SU-DHL-6 (cell line): ENCODE measurements around the gene SDK1.

Experiments used
- H2AFZ ChIP-seq: fragments of 200-600 bp; sonication (generic); 2 replicates; pipeline ENCODE4 v1.6.1; 2014; ENCODE audit warnings: low read depth, mild to moderate bottlenecking, moderate library complexity, mixed read lengths, antibody characterized with exemption, low read length; ENCODE audit not compliant: severe bottlenecking
- H3F3A ChIP-seq: fragments of 200-600 bp; shearing (Covaris generic); 2 replicates; pipeline ENCODE4 v1.6.0; 2016; ENCODE audit warnings: antibody characterized with exemption, mild to moderate bottlenecking; ENCODE audit not compliant: insufficient read depth
- H3K27ac ChIP-seq: fragments of 200-600 bp; sonication (generic); 2 replicates; pipeline ENCODE4 v1.5.1; 2016; ENCODE audit warnings: low read depth, mild to moderate bottlenecking, low read length, moderate library complexity, mixed read lengths
- H3K27me3 ChIP-seq: fragments of 200-600 bp; sonication (generic), shearing (Covaris generic); 2 replicates; pipeline ENCODE4 v1.6.0; 2014; ENCODE audit warnings: mild to moderate bottlenecking, low read length
- H3K36me3 ChIP-seq: fragments of 200-600 bp; sonication (generic); 2 replicates; pipeline ENCODE4 v1.6.1; 2014; ENCODE audit warnings: mild to moderate bottlenecking, low read length, mixed read lengths
- H3K4me2 ChIP-seq: fragments of 300-600, 200-600 bp; shearing (Covaris generic), sonication (generic); 2 replicates; pipeline ENCODE4 v1.6.0; 2014; ENCODE audit warnings: low read length, low read depth, mild to moderate bottlenecking; ENCODE audit not compliant: poor library complexity, severe bottlenecking
- H3K4me3 ChIP-seq: fragments of 200-600 bp; sonication (generic); 2 replicates; pipeline ENCODE4 v1.5.1; 2014; ENCODE audit warnings: antibody characterized with exemption, low read length, mild to moderate bottlenecking, mixed read lengths; ENCODE audit not compliant: insufficient read depth, poor library complexity, severe bottlenecking
- H3K79me2 ChIP-seq: fragments of 200-600 bp; sonication (generic); 2 replicates; pipeline ENCODE4 v1.6.1; 2014; ENCODE audit warnings: mild to moderate bottlenecking, low read length, moderate library complexity; ENCODE audit not compliant: insufficient read depth
- H3K9ac ChIP-seq: fragments of 200-600 bp; sonication (generic); 2 replicates; pipeline ENCODE4 v1.7.0; 2014; ENCODE audit warnings: mild to moderate bottlenecking, low read length
- H3K9me2 ChIP-seq: fragments of 200-600 bp; sonication (generic); replicated peaks from 2 replicates; pipeline ENCODE4 v1.6.1; 2014; ENCODE audit warnings: low read length; ENCODE audit not compliant: insufficient read depth
- H3K9me3 ChIP-seq: fragments of 200-600 bp; sonication (generic); 2 replicates; pipeline ENCODE4 v1.6.1; 2014; ENCODE audit warnings: low read length, mixed read lengths; ENCODE audit not compliant: insufficient read depth
- H4K20me1 ChIP-seq: fragments of 200-600 bp; sonication (generic); 2 replicates; pipeline ENCODE4 v1.6.1; 2014; ENCODE audit warnings: low read depth, mild to moderate bottlenecking, antibody characterized with exemption, low read length, moderate library complexity, mixed read lengths
- CTCF ChIP-seq: fragments of 200-600 bp; sonication (generic); IDR thresholded peaks from one replicate; pipeline ENCODE4 v1.5.1; 2017; ENCODE audit warnings: antibody characterized with exemption, mild to moderate bottlenecking, low read length, moderate library complexity; ENCODE audit not compliant: insufficient read depth, poor library complexity, severe bottlenecking
- EZH2phosphoT487 ChIP-seq: fragments of 200-600 bp; sonication (generic), shearing (Covaris generic); conservative IDR thresholded peaks from 2 replicates; pipeline ENCODE4 v1.6.1; 2018; ENCODE audit warnings: mild to moderate bottlenecking, antibody characterized with exemption, low read length, moderate library complexity, mixed read lengths

SDK1 gene

GRCh38 chr7:3649250-3649649, 348.2 kb downstream of the SDK1 start:
- Histone ChIP-seq H3K4me2 (no peak overlapping the region), H3K9me2 (no peaks in the 10 kb centered on the region), H3K9ac (no peak overlapping the region), H3K27me3 (no peaks in the 10 kb centered on the region), H3K79me2 (no peaks in the 10 kb centered on the region), H3K27ac (no peak overlapping the region), H3K36me3 (no peaks in the 10 kb centered on the region), H3K4me3 (no peak overlapping the region), H3F3A (no peaks in the 10 kb centered on the region), H2AFZ (no peak overlapping the region), H4K20me1 (no peaks in the 10 kb centered on the region), H3K9me3 (no peaks in the 10 kb centered on the region)
- TF ChIP-seq CTCF = no peak
- no peak for TF ChIP-seq EZH2phosphoT487

GRCh38 chr7:3649678-3650440, 348.8 kb downstream of the SDK1 start:
- H4K20me1 ChIP-seq = no peaks in the 10 kb centered on the region
- H3K79me2 ChIP-seq = no peaks in the 10 kb centered on the region
- no peaks in the 10 kb centered on the region for H3K9me3 ChIP-seq
- H2AFZ ChIP-seq = no peak overlapping the region
- no peak for TF ChIP-seq CTCF
- no peak for TF ChIP-seq EZH2phosphoT487
- no peak overlapping the region for H3K4me3 ChIP-seq
- H3K27me3 ChIP-seq = no peaks in the 10 kb centered on the region
- H3K9me2 ChIP-seq = no peaks in the 10 kb centered on the region
- no peak overlapping the region for H3K9ac ChIP-seq
- H3K27ac ChIP-seq = no peak overlapping the region
- no peaks in the 10 kb centered on the region for H3F3A ChIP-seq
- no peaks in the 10 kb centered on the region for H3K36me3 ChIP-seq
- no peak overlapping the region for H3K4me2 ChIP-seq

GRCh38 chr7:3650844-3651243, 349.8 kb downstream of the SDK1 start:
- no peaks in the 10 kb centered on the region for H3K9me2 ChIP-seq
- TF ChIP-seq EZH2phosphoT487 = no peak
- TF ChIP-seq CTCF = no peak
- H3K4me3 ChIP-seq = no peak overlapping the region
- H4K20me1 ChIP-seq = no peaks in the 10 kb centered on the region
- H3K9ac ChIP-seq = no peak overlapping the region
- no peaks in the 10 kb centered on the region for H3K79me2 ChIP-seq
- H3K27me3 ChIP-seq = no peaks in the 10 kb centered on the region
- H2AFZ ChIP-seq = no peak overlapping the region
- H3K27ac ChIP-seq = no peak overlapping the region
- H3K4me2 ChIP-seq = no peak overlapping the region
- H3K36me3 ChIP-seq = no peaks in the 10 kb centered on the region
- H3F3A ChIP-seq = no peaks in the 10 kb centered on the region
- H3K9me3 ChIP-seq = no peaks in the 10 kb centered on the region
